Fibroblast of lung (primary cell): Measurements from ENCODE around the gene CBFA2T3. TPM values are rescaled to one million over a fixed set of nuclear protein-coding genes. Genes with fewer than 3 reads are reported as not detected.

Source experiments
- DNase-seq, 2 donors: peaks; one replicate each; pipeline versions ENCODE4 v3.0.0 to v3.0.0-alpha.2; 2010; ENCODE audit warnings: low read depth in 2 of 2
- H2AFZ ChIP-seq: 2 replicates; pipeline ENCODE4 v1.5.1; 2012; ENCODE audit warnings: low read length, control low read depth, inconsistent platforms
- H3K27ac ChIP-seq: 2 replicates; pipeline ENCODE4 v1.5.1; 2011; ENCODE audit warnings: low read length, control low read depth; ENCODE audit not compliant: insufficient read depth
- H3K27me3 ChIP-seq: 2 replicates; pipeline ENCODE4 v1.5.1; 2011; ENCODE audit warnings: mild to moderate bottlenecking, low read length; ENCODE audit not compliant: control insufficient read depth, insufficient read depth
- H3K36me3 ChIP-seq: 2 replicates; pipeline ENCODE4 v1.5.1; 2011; ENCODE audit warnings: low read length; ENCODE audit not compliant: control insufficient read depth, insufficient read depth
- H3K4me1 ChIP-seq: 2 replicates; pipeline ENCODE4 v1.5.1; 2011; ENCODE audit warnings: low read length; ENCODE audit not compliant: control insufficient read depth, insufficient read depth; ENCODE audit errors: extremely low read depth
- H3K4me2 ChIP-seq: 2 replicates; pipeline ENCODE4 v1.5.1; 2011; ENCODE audit warnings: low read length, control low read depth; ENCODE audit not compliant: insufficient read depth; ENCODE audit errors: extremely low read depth
- H3K4me3 ChIP-seq, 4 experiments: fragments of 200-600 bp in 1 of 4; sonication (generic) in 1 of 4; replicated peaks in 1 of 4; 2 replicates each; pipeline ENCODE4 v1.5.1; 2011 to 2016; ENCODE audit warnings: low read length in 4 of 4, low read depth in 3 of 4, mild to moderate bottlenecking in 3 of 4, control low read depth in 2 of 4, inconsistent platforms in 1 of 4, mixed read lengths in 1 of 4; ENCODE audit not compliant: insufficient read depth in 1 of 4; ENCODE audit errors: control extremely low read depth in 1 of 4
- H3K79me2 ChIP-seq: 2 replicates; pipeline ENCODE4 v1.5.1; 2012; ENCODE audit warnings: mild to moderate bottlenecking, low read length, inconsistent platforms; ENCODE audit not compliant: control insufficient read depth, insufficient read depth
- H3K9ac ChIP-seq: 2 replicates; pipeline ENCODE4 v1.5.1; 2011; ENCODE audit warnings: mild to moderate bottlenecking, low read length, control low read depth; ENCODE audit not compliant: insufficient read depth
- H3K9me3 ChIP-seq: 2 replicates; pipeline ENCODE4 v1.5.1; 2012; ENCODE audit warnings: low read depth, low read length; ENCODE audit not compliant: control insufficient read depth, insufficient read depth
- H4K20me1 ChIP-seq: 2 replicates; pipeline ENCODE4 v1.5.1; 2011; ENCODE audit warnings: low read length; ENCODE audit not compliant: control insufficient read depth, insufficient read depth; ENCODE audit errors: extremely low read depth
- EZH2 ChIP-seq: IDR thresholded peaks from 2 replicates; pipeline ENCODE4 v1.5.1; 2012; ENCODE audit warnings: low read length, control low read depth, mild to moderate bottlenecking; ENCODE audit errors: missing control alignments
- polyA plus RNA-seq, 2 donors: library from polyadenylated mRNA; depleted of rRNA in 1 of 2; stranded (reverse) in 1 of 2; unstranded in 1 of 2; fragments of >200 nt; gene quantifications; 2 replicates each; pipeline ENCODE4 v1.2.1, GENCODE V29; 2011 to 2012; ENCODE audit warnings: missing spikeins in 1 of 2
- total RNA-seq: library from RNA; depleted of rRNA; stranded (reverse); fragments of >200 nt; gene quantifications from 2 replicates; pipeline ENCODE4 v1.2.1, GENCODE V29; 2014
- TF ChIP-seq, protein P1 (sequence below), 2 donors: IDR thresholded peaks in 1 of 2; conservative IDR thresholded peaks in 1 of 2; 1 replicate in 1 of 2; 2 replicates in 1 of 2; pipeline ENCODE4 v1.5.1; 2011 to 2012; ENCODE audit warnings: low read length in 2 of 2, control low read depth in 1 of 2, inconsistent platforms in 1 of 2, low read depth in 1 of 2, mild to moderate bottlenecking in 1 of 2

Gene CBFA2T3
- total and polyA plus RNA-seq, 2 donors (not counting 1 experiment from before 2014, with no cell fraction given), result under 0.01 to 0.05 TPM

DNA sequence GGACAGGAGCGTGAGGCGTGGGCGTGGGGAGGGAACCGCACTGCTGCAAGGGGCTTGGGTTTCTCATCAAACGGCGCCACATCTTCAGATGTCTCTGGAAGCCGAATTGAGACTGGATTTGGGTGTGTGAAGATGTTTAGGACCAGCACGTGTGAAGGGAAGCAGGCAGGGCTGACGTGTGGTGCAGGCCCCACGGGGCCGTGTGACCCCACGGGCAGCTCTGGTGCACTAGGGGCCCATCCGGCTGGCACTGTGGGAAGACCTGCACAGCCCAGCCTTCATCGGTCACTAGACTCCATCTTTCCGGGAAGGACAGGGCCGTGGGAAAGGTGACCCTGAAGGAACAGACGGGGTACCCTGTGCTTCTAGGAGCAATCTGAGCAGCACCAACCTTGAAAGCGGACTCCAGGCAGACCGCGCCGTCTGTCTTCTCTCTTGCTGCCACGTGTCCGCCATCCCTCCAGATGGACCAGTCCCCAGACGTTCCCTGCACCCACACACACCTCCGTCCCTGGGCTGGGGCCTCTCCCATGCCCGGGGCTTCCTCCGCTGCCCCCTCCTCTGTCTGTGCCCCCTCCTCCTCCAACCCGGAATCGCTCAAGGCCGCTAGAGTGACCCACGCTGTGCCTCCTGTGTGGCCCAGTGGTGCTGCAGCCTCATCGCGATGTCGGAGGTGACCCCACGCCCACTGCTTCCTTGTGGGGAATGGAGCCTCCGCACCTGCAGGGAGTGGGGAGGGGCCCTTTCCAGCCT lies 23.4 kb upstream of the CBFA2T3 start:
- Histone ChIP-seq H3K36me3 (no peaks in the 10 kb centered on the region), H3K4me2 (no peak overlapping the region), H3K79me2 (no peaks in the 10 kb centered on the region), H3K27me3 (no peaks in the 10 kb centered on the region), H4K20me1 (no peaks in the 10 kb centered on the region), H3K9me3 (no peaks in the 10 kb centered on the region), H3K4me1 (no peaks in the 10 kb centered on the region), H2AFZ (no peak overlapping the region), H3K9ac (no peak overlapping the region), H3K27ac (no peak overlapping the region), H3K4me3 (no peak overlapping the region)
- TF ChIP-seq, protein P1, sequence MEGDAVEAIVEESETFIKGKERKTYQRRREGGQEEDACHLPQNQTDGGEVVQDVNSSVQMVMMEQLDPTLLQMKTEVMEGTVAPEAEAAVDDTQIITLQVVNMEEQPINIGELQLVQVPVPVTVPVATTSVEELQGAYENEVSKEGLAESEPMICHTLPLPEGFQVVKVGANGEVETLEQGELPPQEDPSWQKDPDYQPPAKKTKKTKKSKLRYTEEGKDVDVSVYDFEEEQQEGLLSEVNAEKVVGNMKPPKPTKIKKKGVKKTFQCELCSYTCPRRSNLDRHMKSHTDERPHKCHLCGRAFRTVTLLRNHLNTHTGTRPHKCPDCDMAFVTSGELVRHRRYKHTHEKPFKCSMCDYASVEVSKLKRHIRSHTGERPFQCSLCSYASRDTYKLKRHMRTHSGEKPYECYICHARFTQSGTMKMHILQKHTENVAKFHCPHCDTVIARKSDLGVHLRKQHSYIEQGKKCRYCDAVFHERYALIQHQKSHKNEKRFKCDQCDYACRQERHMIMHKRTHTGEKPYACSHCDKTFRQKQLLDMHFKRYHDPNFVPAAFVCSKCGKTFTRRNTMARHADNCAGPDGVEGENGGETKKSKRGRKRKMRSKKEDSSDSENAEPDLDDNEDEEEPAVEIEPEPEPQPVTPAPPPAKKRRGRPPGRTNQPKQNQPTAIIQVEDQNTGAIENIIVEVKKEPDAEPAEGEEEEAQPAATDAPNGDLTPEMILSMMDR (conservative IDR thresholded peaks at IDR 0.05 in 1 of 2, IDR thresholded peaks at IDR 0.05 in 1 of 2; ENCODE audit: low read depth in 1 of 2, low read length in 2 of 2), result no peak
- no peak for TF ChIP-seq EZH2
- no peak for DNase-seq

DNA sequence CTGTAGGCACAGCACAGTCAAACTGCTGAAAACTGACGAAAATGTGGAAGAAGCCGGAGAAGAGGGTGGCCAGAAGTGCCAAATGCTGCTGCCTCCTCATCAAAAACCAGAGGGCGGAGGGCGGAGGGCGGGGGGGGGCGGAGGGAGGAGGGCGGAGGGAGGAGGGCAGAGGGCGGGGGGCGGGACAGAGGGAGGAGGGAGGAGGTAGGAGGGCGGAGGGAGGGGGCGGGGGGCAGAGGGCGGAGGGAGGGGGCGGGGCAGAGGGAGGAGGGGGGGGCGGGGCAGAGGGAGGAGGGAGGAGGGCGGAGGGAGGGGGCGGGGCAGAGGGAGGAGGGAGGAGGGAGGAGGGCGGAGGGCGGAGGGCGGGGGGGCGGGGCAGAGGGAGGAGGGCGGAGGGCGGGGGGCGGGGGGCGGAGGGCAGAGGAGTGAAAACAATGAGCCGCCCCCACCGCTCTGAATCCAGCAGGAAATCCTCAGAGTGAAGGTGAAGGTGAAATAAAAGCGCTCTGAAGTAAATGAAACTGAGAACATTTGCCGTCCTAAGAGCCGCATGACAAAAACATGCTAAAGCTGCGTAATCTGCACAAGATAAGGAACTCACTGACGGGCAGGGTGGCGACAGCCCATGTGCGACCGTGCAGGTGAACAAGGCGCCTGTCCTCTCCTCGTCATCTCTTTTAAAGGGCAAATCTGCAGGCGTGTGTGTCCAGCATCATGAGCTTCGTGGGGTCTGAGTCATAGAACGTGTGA lies 22.6 kb upstream of the CBFA2T3 start:
- no peaks in the 10 kb centered on the region for H3K27me3 ChIP-seq
- no peak for DNase-seq

More for the DNA sequence above, 22.6 kb upstream of the CBFA2T3 start:
- Histone ChIP-seq H3K9ac (no peak overlapping the region), H3K36me3 (no peaks in the 10 kb centered on the region), H4K20me1 (no peaks in the 10 kb centered on the region), H2AFZ (no peak overlapping the region), H3K4me3 (no peak overlapping the region), H3K4me1 (no peaks in the 10 kb centered on the region), H3K79me2 (no peaks in the 10 kb centered on the region), H3K27ac (no peak overlapping the region), H3K9me3 (no peaks in the 10 kb centered on the region), H3K4me2 (no peak overlapping the region)
- TF ChIP-seq, protein P1 (conservative IDR thresholded peaks at IDR 0.05 in 1 of 2, IDR thresholded peaks at IDR 0.05 in 1 of 2; ENCODE audit: low read depth in 1 of 2, low read length in 2 of 2), result no peak
- no peak for TF ChIP-seq EZH2
